Mucosa of rectum (tissue), 2 donors: ENCODE results near the gene TTC34.
"Not testable (repeated sequence)": the region's sequence is repeated elsewhere in the genome, so short reads cannot be mapped to it uniquely, and the experiment has no call there.

Experiments used
- H3K27ac ChIP-seq, 2 donors: one replicate each; pipeline ENCODE4 v1.7.0; 2013; ENCODE audit warnings: inconsistent platforms in 2 of 2, low read depth in 2 of 2, low read length in 2 of 2
- H3K27me3 ChIP-seq, 2 donors: one replicate each; pipeline ENCODE4 v1.7.0; 2013; ENCODE audit warnings: low read length in 2 of 2; ENCODE audit not compliant: control insufficient read depth in 2 of 2, insufficient read depth in 2 of 2
- H3K36me3 ChIP-seq, 2 donors: one replicate each; pipeline ENCODE4 v1.7.0; 2013; ENCODE audit warnings: low read length in 2 of 2; ENCODE audit not compliant: control insufficient read depth in 2 of 2, insufficient read depth in 2 of 2
- H3K4me1 ChIP-seq, 2 donors: one replicate each; pipeline ENCODE4 v1.7.0; 2013; ENCODE audit warnings: low read length in 2 of 2, mild to moderate bottlenecking in 1 of 2; ENCODE audit not compliant: control insufficient read depth in 2 of 2, insufficient read depth in 2 of 2
- H3K4me3 ChIP-seq, 2 donors: one replicate each; pipeline ENCODE4 v1.7.0; 2013; ENCODE audit warnings: low read length in 2 of 2
- H3K9ac ChIP-seq, 2 donors: one replicate each; pipeline ENCODE4 v1.7.0; 2013; ENCODE audit warnings: low read length in 2 of 2, low read depth in 1 of 2, mild to moderate bottlenecking in 1 of 2
- H3K9me3 ChIP-seq, 2 donors: one replicate each; pipeline ENCODE4 v1.7.0; 2013; ENCODE audit warnings: low read length in 2 of 2; ENCODE audit not compliant: control insufficient read depth in 2 of 2
- donor health status: healthy.
- donor health status: Normal muscosa, but diverticular disease.

The TTC34 gene

DNA sequence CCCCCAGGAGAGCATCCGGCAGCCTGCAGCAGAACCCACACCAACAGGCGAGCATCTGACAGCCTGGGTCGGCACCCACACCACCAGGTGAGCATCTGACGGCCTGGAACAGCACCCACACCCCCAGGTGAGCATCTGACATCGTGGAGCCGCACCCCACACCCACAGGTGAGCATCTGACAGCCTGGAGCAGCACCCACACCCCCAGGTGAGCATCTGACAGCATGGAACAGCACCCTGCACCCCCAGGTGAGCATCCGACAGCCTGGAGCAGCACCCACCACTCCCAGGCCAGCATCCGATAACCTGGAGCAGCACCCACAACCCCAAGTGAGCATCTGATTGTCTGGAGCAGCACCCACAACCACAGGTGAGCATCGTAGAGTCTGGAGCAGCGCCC, 124.8 kb downstream of the TTC34 start:
- H3K27ac ChIP-seq, H3K27me3 ChIP-seq, H3K9ac ChIP-seq, H3K9me3 ChIP-seq, H3K4me3 ChIP-seq, H3K36me3 ChIP-seq, H3K4me1 ChIP-seq: not testable (repeated sequence)

DNA sequence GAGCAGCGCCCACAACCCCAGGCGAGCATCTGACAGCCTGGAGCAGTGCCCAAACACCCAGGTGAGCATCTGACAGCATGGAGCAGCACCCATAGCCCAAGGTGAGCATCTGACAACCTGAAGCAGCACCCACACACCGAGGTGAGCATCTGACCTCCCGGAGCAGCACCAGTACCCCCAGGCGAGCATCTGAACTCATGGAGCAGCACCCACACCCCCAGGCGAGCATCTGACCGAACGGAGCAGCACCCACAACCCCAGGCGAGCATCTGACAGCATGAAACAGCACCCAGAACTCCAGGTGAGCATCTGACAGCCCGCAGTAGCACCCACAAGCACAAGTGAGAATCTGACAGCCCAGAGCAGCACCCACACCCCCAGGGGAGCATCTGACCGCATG, 129.8 kb downstream of the TTC34 start:
- not testable (repeated sequence) for H3K4me3 ChIP-seq, H3K9me3 ChIP-seq, H3K27me3 ChIP-seq, H3K4me1 ChIP-seq, H3K36me3 ChIP-seq, H3K27ac ChIP-seq, H3K9ac ChIP-seq

- not testable (repeated sequence) for H3K9me3 ChIP-seq, H3K9ac ChIP-seq, H3K4me3 ChIP-seq, H3K27me3 ChIP-seq, H3K36me3 ChIP-seq, H3K27ac ChIP-seq, H3K4me1 ChIP-seq
Measured at GRCh38 chr1:2659806-2660205, 141.7 kb downstream of the TTC34 start.

DNA sequence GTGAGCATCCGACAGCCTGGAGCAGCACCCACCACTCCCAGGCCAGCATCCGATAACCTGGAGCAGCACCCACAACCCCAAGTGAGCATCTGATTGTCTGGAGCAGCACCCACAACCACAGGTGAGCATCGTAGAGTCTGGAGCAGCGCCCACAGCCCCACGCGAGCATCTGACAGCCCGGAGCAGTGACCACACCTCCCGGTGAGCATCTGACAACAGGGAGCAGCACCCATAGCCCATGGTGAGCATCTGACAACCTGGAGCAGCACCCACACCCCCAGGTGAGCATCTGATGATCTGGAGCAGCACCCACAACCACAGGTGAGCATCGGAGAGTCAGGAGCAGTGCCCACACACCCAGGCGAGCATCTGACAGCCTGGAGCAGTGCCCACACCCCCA, 143.6 kb downstream of the TTC34 start:
- not testable (repeated sequence) for H3K4me3 ChIP-seq, H3K27me3 ChIP-seq

DNA sequence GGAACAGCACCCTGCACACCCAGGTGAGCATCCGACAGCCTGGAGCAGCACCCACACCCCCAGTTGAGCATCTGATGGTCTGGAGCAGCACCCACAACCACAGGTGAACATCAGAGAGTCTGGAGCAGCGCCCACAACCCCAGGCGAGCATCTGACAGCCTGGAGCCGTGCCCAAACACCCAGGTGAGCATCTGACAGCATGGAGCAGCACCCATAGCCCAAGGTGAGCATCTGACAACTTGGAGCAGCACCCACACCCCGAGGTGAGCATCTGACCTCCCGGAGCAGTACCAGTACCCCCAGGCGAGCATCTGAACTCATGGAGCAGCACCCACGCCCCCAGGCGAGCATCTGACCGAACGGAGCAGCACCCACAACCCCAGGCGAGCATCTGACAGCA, 144.4 kb downstream of the TTC34 start:
- not testable (repeated sequence) for H3K4me3 ChIP-seq, H3K9me3 ChIP-seq, H3K36me3 ChIP-seq, H3K9ac ChIP-seq, H3K27me3 ChIP-seq, H3K27ac ChIP-seq, H3K4me1 ChIP-seq

More for the DNA sequence above, 143.6 kb downstream of the TTC34 start:
- H3K27ac ChIP-seq, H3K9ac ChIP-seq, H3K36me3 ChIP-seq, H3K9me3 ChIP-seq, H3K4me1 ChIP-seq: not testable (repeated sequence)

DNA sequence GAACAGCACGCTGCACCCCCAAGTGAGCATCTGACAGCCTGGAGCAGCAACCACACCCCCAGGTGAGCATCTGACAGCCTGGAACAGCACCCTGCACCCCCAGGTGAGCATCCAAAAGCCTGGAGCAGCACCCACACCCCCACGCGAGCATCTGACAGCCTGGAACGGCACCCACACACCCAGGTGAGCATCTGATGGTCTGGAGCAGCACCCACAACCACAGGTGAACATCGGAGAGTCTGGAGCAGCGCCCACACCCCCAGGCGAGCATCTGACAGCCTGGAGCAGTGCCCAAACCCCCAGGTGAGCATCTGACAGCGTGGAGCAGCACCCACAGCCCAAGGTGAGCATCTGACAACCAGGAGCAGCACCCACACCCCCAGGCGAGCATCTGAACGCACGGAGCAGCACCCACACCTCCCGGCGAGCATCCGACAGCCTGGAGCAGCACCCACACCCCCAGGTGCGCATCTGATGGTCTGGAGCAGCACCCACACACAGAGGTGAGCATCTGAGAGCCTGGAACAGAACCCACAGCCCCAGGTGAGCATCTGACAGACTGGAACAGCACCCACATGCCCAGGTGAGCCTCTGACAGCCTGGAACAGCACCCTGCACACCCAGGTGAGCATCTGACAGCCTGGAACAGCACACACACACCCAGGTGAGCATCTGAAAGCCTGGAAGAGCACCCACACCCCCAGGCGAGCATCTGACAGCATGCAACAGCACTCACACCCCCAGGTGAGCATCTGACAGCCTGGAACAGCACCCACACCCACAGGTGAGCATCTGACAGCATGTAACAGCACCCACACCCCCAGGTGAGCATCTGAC, 145.7 kb downstream of the TTC34 start:
- not testable (repeated sequence) for H3K9me3 ChIP-seq, H3K9ac ChIP-seq, H3K27ac ChIP-seq

GRCh38 chr1:2654443-2654948, 147.0 kb downstream of the TTC34 start:
- H3K9me3 ChIP-seq, H3K27ac ChIP-seq, H3K4me1 ChIP-seq, H3K4me3 ChIP-seq, H3K9ac ChIP-seq, H3K36me3 ChIP-seq: not testable (repeated sequence)
- peaks cover 7 to 15% of the 10 kb centered on the region in 2 donors for H3K27me3 ChIP-seq

More for the DNA sequence above, 145.7 kb downstream of the TTC34 start:
- H3K4me1 ChIP-seq, H3K4me3 ChIP-seq, H3K36me3 ChIP-seq: not testable (repeated sequence)
- peaks cover 4 to 10% of the 10 kb centered on the region in 2 donors for H3K27me3 ChIP-seq

DNA sequence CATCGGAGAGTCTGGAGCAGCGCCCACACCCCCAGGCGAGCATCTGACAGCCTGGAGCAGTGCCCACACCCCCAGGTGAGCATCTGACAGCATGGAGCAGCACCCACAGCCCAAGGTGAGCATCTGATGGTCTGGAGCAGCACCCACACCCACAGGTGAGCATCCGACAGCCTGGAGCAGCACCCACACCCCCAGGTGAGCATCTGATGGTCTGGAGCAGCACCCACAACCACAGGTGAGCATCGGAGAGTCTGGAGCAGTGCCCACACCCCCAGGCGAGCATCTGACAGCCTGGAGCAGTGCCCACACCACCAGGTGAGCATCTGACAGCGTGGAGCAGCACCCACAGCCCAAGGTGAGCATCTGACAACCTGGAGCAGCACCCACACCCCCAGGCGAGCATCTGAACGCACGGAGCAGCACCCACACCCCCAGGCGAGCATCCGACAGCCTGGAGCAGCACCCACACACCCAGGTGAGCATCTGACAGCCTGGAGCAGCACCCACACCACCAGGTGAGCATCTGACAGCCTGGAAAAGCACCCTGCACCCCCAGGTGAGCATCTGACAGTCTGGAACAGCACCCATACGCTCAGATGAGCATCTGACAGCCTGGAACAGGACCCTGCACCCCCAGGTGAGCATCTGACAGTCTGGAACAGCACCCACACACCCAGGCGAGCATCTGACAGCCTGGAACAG, 147.6 kb downstream of the TTC34 start:
- H3K9me3 ChIP-seq, H3K27ac ChIP-seq, H3K4me1 ChIP-seq, H3K9ac ChIP-seq, H3K4me3 ChIP-seq, H3K36me3 ChIP-seq: not testable (repeated sequence)
- H3K27me3 ChIP-seq: peaks cover 7 to 15% of the 10 kb centered on the region in 2 donors

- H3K4me1 ChIP-seq, H3K4me3 ChIP-seq, H3K9ac ChIP-seq, H3K9me3 ChIP-seq, H3K27ac ChIP-seq, H3K36me3 ChIP-seq: not testable (repeated sequence)
- peaks cover 7 to 15% of the 10 kb centered on the region in 2 donors for H3K27me3 ChIP-seq
Measured at GRCh38 chr1:2652926-2653571, 148.4 kb downstream of the TTC34 start.
